ENCODE data around the gene TRIM7. TPM values are rescaled to one million over a fixed set of nuclear protein-coding genes. Genes with fewer than 3 reads are reported as not detected.
A peak's percentile ranks its signal among the peaks of the same experiment; 100 is the strongest.

Gene TRIM7
- total RNA-seq, 1 experiment from 2014 or later: 28.1 TPM

GRCh38 chr5:181221105-181221791 lies 16.3 kb upstream of the TRIM7 start:
- no peak for DNase-seq
- ATAC-seq: no peak
- TF ChIP-seq CTCF (conservative IDR thresholded peaks at IDR 0.05; ENCODE audit: low read depth, low read length) (no peak), EZH2 (IDR thresholded peaks at IDR 0.05; ENCODE audit: low read length, unreplicated experiment) (no peak), EZH2phosphoT487 (IDR thresholded peaks at IDR 0.05; ENCODE audit: borderline replicate concordance, low read length) (no peak)
- H3K79me2 ChIP-seq (ENCODE audit: low read length): peaks cover 27% of the 10 kb centered on the region
- H4K20me1 ChIP-seq (ENCODE audit: low read length): no peaks in the 10 kb centered on the region
- H3K9me3 ChIP-seq (ENCODE audit: low read length): no peaks in the 10 kb centered on the region
- H3K4me2 ChIP-seq (ENCODE audit: low read length): peak overlapping the region; percentile 72
- CTCF ChIA-PET: no interaction called here
- no peaks in the 10 kb centered on the region for H3K27me3 ChIP-seq (ENCODE audit: low read length)
- H3F3A ChIP-seq (ENCODE audit: low read length, unreplicated experiment): peaks cover 17% of the 10 kb centered on the region
- H3K4me1 ChIP-seq (ENCODE audit: insufficient read depth, low read length): peaks cover 29% of the 10 kb centered on the region
- H3K4me3 ChIP-seq (ENCODE audit: low read length): peak overlapping the region; percentile 62
- intact Hi-C loops (cut with micrococcal nuclease): no loop called here
- H3K27ac ChIP-seq (ENCODE audit: low read length): peak overlapping the region; percentile 80; the same call in 1 of the 2 replicates
- POLR2A ChIA-PET (ENCODE audit: unreplicated experiment): no interaction called here
- no peak overlapping the region for H3K9ac ChIP-seq (ENCODE audit: low read length)
- BruUV-seq (replicated peaks): no TSS peak
- H3K36me3 ChIP-seq (ENCODE audit: low read depth, low read length): no peaks in the 10 kb centered on the region
- no peaks in the 10 kb centered on the region for H3K9me2 ChIP-seq (replicated peaks; ENCODE audit: low read length)
- H2AFZ ChIP-seq (ENCODE audit: low read length): peak overlapping the region; percentile 6; the same call in 1 of the 2 replicates

GRCh38 chr5:181220178-181220515 lies 15.2 kb upstream of the TRIM7 start:
- Histone ChIP-seq H3K79me2 (ENCODE audit: low read length) (peaks cover 16% of the 10 kb centered on the region), H3K4me2 (ENCODE audit: low read length) (no peak overlapping the region), H3F3A (ENCODE audit: low read length, unreplicated experiment) (peaks cover 17% of the 10 kb centered on the region), H3K36me3 (ENCODE audit: low read depth, low read length) (no peaks in the 10 kb centered on the region), H3K9me2 (replicated peaks; ENCODE audit: low read length) (no peaks in the 10 kb centered on the region), H3K27ac (ENCODE audit: low read length) (no peak overlapping the region), H4K20me1 (ENCODE audit: low read length) (no peaks in the 10 kb centered on the region), H3K9ac (ENCODE audit: low read length) (no peak overlapping the region), H3K4me1 (ENCODE audit: insufficient read depth, low read length) (peaks cover 22% of the 10 kb centered on the region), H3K9me3 (ENCODE audit: low read length) (no peaks in the 10 kb centered on the region), H3K27me3 (ENCODE audit: low read length) (no peaks in the 10 kb centered on the region), H3K4me3 (ENCODE audit: low read length) (no peak overlapping the region), H2AFZ (ENCODE audit: low read length) (no peak overlapping the region)
- TF ChIP-seq CTCF (conservative IDR thresholded peaks at IDR 0.05; ENCODE audit: low read depth, low read length) (no peak), EZH2 (IDR thresholded peaks at IDR 0.05; ENCODE audit: low read length, unreplicated experiment) (no peak), EZH2phosphoT487 (IDR thresholded peaks at IDR 0.05; ENCODE audit: borderline replicate concordance, low read length) (no peak)
- intact Hi-C loops (cut with micrococcal nuclease): no loop called here
- no TSS peak for BruUV-seq (replicated peaks)
- ATAC-seq (no peak), DNase-seq (no peak)
- POLR2A ChIA-PET (ENCODE audit: unreplicated experiment): no interaction called here
- CTCF ChIA-PET: no interaction called here
